Kidney epithelial cell (primary cell): ENCODE data around the gene CAPN13. TPM values are rescaled to one million over a fixed set of nuclear protein-coding genes. Genes with fewer than 3 reads are reported as not detected.

Experiments
- DNase-seq: peaks from one replicate; pipeline ENCODE4 v3.0.0-alpha.2; 2010; ENCODE audit warnings: low read depth
- H3K27me3 ChIP-seq: 2 replicates; pipeline ENCODE4 v1.6.0; 2011; ENCODE audit warnings: low read length; ENCODE audit not compliant: control insufficient read depth, insufficient read depth
- H3K36me3 ChIP-seq: 2 replicates; pipeline ENCODE4 v1.5.1; 2011; ENCODE audit warnings: low read length; ENCODE audit not compliant: control insufficient read depth, insufficient read depth
- H3K4me3 ChIP-seq: 2 replicates; pipeline ENCODE4 v1.5.1; 2011; ENCODE audit warnings: low read depth, mild to moderate bottlenecking, control low read depth, low read length
- total RNA-seq: library from RNA; depleted of rRNA; stranded (reverse); fragments of >200 nt; gene quantifications from 2 replicates; pipeline ENCODE4 v1.2.3, GENCODE V29; 2015
- TF ChIP-seq, protein P1 (sequence below): IDR thresholded peaks from 2 replicates; pipeline ENCODE4 v1.5.1; 2011; ENCODE audit warnings: mild to moderate bottlenecking, moderate library complexity, low read length, control low read depth, inconsistent platforms; ENCODE audit not compliant: insufficient read depth, poor library complexity, severe bottlenecking

CAPN13 gene
- total RNA-seq, 1 donor from 2014 or later, result not detected

DNA sequence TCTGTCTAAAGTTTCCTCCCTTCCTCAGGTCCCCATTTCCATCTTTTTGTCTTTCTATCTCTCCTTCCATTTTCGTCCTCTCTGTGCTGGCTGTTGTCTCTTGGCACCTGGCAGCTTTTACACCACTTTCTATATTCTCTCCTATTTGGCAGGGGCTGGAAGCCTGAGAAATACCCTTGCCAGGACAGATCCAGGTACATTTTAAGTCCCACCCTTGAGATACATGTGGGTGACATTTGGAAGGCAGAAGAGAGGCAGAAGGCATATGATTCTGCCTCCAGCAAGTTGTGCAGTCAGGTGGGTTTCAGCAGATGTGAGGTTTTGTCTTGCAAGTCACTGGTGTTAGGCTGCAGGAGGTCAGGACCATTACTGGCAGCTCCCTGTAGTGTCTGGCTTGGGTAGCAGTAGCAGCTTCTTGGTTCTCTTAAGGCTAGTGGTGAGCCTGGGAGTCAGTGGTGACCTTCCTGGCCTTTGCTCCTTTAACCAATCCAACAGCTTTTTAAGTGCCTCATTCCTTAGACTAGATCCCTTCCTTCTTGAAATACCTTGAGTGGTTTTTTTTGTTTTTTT, 90.1 kb downstream of the CAPN13 start:
- TF ChIP-seq, protein P1, sequence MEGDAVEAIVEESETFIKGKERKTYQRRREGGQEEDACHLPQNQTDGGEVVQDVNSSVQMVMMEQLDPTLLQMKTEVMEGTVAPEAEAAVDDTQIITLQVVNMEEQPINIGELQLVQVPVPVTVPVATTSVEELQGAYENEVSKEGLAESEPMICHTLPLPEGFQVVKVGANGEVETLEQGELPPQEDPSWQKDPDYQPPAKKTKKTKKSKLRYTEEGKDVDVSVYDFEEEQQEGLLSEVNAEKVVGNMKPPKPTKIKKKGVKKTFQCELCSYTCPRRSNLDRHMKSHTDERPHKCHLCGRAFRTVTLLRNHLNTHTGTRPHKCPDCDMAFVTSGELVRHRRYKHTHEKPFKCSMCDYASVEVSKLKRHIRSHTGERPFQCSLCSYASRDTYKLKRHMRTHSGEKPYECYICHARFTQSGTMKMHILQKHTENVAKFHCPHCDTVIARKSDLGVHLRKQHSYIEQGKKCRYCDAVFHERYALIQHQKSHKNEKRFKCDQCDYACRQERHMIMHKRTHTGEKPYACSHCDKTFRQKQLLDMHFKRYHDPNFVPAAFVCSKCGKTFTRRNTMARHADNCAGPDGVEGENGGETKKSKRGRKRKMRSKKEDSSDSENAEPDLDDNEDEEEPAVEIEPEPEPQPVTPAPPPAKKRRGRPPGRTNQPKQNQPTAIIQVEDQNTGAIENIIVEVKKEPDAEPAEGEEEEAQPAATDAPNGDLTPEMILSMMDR, result no peak

DNA sequence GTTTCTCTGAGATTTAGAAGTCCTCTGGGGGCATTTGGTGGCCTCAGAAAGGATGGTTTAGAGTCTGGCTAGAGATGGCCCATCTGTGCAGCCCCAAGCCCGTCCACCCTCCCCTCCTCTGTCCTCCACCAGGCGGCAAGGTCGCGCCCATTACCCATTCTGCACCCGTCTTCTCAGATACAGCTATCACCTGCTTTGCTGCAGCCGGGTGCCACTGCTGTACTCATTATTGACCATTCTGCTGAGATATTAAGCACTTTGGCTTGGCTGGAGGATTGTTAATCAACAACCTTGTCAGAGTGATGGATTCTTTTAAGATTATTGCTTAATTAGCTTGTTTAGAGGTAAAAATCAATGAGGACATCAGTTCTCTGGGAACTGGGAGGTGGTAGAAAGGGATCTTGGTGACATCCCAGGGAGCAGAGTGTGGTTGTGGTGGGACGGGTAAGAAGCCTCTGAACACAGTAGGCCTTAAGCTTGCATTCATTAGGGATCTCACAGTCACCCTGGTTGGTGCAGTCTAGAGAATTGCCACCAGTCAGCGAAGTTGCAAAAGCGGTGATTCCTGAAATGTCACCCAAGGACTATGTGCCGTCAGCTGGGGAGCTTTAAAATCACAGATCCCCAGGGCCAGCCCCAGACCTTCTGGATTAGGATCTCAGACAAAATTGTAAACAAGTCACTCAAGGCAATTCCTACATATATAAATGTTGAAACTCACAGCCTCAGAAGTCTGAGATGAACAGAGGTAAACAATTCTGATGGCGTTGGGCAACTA, 90.9 kb downstream of the CAPN13 start:
- Histone ChIP-seq H3K27me3 (peaks cover 6% of the 10 kb centered on the region), H3K36me3 (no peaks in the 10 kb centered on the region), H3K4me3 (no peak overlapping the region)
- DNase-seq, result no peak
- TF ChIP-seq, protein P1, result no peak

More for the DNA sequence above, 90.1 kb downstream of the CAPN13 start:
- no peak for DNase-seq
- Histone ChIP-seq H3K27me3 (peaks cover 6% of the 10 kb centered on the region), H3K4me3 (no peak overlapping the region), H3K36me3 (no peaks in the 10 kb centered on the region)

DNA sequence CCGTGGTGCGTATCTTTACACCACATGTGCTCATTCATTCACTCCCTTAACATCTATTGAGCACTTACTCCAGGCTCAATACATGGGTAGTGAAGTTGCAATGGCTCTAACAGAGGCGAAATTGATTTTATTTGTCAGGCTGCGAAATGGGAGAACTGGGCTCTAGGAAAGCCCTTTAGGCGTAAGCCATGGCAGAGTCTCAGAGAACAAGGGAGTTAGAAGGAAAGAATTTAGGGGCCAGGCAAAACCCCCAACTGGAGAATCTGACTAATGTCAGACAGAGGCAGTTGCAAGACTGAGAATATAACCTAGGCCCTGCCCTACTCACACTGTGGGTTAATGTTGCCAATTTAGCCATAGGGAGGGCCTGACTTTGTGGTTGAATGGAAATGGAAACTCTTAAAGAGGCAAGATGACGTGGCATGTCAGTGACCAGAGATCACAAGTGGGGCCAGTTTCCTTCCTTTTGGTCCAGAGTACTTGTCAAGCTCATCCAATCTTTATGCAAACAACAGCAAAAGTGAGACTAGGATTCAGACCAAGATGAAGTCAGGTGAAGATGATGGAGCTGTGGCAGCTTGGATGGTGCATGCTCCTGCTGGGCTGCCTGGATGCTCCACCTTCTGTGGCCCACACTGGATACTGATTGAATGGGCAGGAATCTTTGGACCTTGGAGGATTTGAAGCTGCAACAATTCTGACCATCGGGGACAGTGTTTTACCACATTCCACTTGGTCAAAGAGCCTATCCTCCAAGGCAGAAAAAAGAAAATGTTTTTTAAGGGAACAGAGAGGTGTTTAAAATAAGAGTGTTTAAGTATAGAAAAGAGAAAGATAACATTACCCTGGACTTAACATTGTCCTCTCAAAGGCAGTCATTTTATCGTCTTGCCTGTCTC, 92.2 kb downstream of the CAPN13 start:
- TF ChIP-seq, protein P1, result no peak
- no peak for DNase-seq
- Histone ChIP-seq H3K4me3 (no peak overlapping the region), H3K36me3 (no peaks in the 10 kb centered on the region), H3K27me3 (peaks cover 3% of the 10 kb centered on the region)

DNA sequence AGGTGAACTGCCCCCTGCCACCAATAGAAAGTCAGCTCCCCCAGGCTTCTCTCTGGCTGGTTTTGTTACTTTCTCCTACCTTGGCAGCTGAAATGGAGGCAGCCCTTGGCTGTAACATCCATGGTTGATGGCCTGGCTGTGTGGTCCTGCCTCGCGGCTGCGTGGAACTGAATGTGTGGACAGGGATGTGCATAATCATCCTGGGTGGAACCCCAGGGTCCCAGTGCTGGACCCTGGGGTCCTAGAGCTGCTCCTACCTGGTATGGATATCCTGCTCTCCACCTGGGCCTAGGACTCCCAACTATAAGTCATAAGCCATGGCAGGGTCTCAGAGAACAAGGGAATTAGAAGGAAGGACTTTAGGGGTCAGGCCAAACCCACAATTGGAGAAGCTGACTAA, 93.5 kb downstream of the CAPN13 start:
- no peaks in the 10 kb centered on the region for H3K36me3 ChIP-seq
- TF ChIP-seq, protein P1, result no peak
- H3K27me3 ChIP-seq, result peaks cover 3% of the 10 kb centered on the region
- H3K4me3 ChIP-seq, result no peak overlapping the region
- DNase-seq, result no peak

DNA sequence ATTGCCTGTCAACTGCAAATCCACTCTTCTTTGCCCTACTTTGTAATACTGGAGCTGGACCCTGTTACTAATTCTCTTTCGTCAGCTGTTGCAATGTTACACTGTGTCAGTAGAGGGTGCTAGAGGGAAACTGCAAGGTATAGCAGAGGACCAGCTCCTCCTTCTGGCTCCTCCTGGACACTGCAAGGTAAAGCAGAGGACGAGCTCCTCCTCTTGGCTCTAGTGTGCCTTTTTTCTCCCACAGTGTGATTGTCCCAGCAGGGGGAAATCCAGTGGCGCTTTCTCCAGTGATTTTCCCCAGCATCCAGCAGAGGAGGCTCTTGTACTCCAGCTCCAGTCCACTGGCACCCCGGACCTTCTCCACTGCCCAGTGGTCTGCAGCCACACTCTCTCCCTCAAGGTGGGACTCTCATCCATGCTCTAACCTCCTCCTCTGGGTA, 95.6 kb downstream of the CAPN13 start:
- Histone ChIP-seq H3K36me3 (no peaks in the 10 kb centered on the region), H3K4me3 (no peak overlapping the region), H3K27me3 (no peaks in the 10 kb centered on the region)
- TF ChIP-seq, protein P1, result peak; percentile 100
- DNase-seq, result peak; percentile 43
